Spleen (tissue), 11 donors: ENCODE data around the gene PLD4. TPM values are rescaled to one million over a fixed set of nuclear protein-coding genes. Genes with fewer than 3 reads are reported as not detected.

ENCODE experiments used
- DNase-seq: peaks from one replicate; pipeline ENCODE4 v3.0.0-alpha.2; 2020
- H3K27ac ChIP-seq, 8 donors: fragments of 200-600 bp; sonication (generic) in 7 of 8; 1 replicate in 4 of 8; 2 replicates in 4 of 8; pipeline versions ENCODE4 v1.5.0 to v1.8.0; 2016 to 2021; ENCODE audit warnings: inconsistent platforms in 4 of 8, mild to moderate bottlenecking in 4 of 8, moderate library complexity in 1 of 8
- H3K27me3 ChIP-seq, 7 donors: fragments of 200-600 bp; sonication (generic) in 6 of 7; replicated peaks in 1 of 7; 1 replicate in 4 of 7; 2 replicates in 3 of 7; pipeline versions ENCODE4 v1.5.0 to v1.8.0; 2016 to 2021; ENCODE audit warnings: inconsistent platforms in 3 of 7, mild to moderate bottlenecking in 1 of 7
- H3K36me3 ChIP-seq, 6 donors: fragments of 200-600 bp; sonication (generic) in 5 of 6; 1 replicate in 4 of 6; 2 replicates in 2 of 6; pipeline versions ENCODE4 v1.5.0 to v1.8.0; 2016 to 2021; ENCODE audit warnings: inconsistent platforms in 2 of 6
- H3K4me1 ChIP-seq, 6 donors: fragments of 200-600 bp; sonication (generic) in 5 of 6; 1 replicate in 3 of 6; 2 replicates in 3 of 6; pipeline versions ENCODE4 v1.5.0 to v1.8.0; 2016 to 2021; ENCODE audit warnings: inconsistent platforms in 3 of 6
- H3K4me3 ChIP-seq, 8 donors: fragments of 200-600 bp; sonication (generic) in 7 of 8; 1 replicate in 4 of 8; 2 replicates in 4 of 8; pipeline versions ENCODE4 v1.5.0 to v1.8.0; 2016 to 2021; ENCODE audit warnings: inconsistent platforms in 4 of 8, mild to moderate bottlenecking in 4 of 8, moderate library complexity in 2 of 8
- H3K9me3 ChIP-seq, 8 donors: fragments of 200-600 bp; sonication (generic) in 7 of 8; 1 replicate in 4 of 8; 2 replicates in 4 of 8; pipeline versions ENCODE4 v1.5.0 to v1.8.0; 2016 to 2021; ENCODE audit warnings: inconsistent platforms in 4 of 8
- POLR2A ChIP-seq, 3 donors: fragments of 450-650 bp; IDR thresholded peaks; one replicate each; pipeline ENCODE4 v1.5.1; 2017; ENCODE audit warnings: antibody characterized with exemption in 3 of 3, mild to moderate bottlenecking in 1 of 3
- POLR2AphosphoS5 ChIP-seq, 3 donors: sonication (generic); formaldehyde crosslinking; IDR thresholded peaks; one replicate each; pipeline ENCODE4 v1.5.1; 2017; ENCODE audit warnings: antibody characterized with exemption in 3 of 3
- WGBS, 5 donors: extraction: QIAGEN DNeasy Blood & Tissue Kit in 3 of 5; methylation state at CpG; one replicate each; pipeline versions ENCODE4 v1.1.5 to v1.1.7; 2013 to 2018; 5-methylcytosine and 5-hydroxymethylcytosine counted together
- intact Hi-C: fragments of 100-400 bp; cut with DNase I; formaldehyde crosslinking; loops from one replicate; pipeline ENCODE4 v1.15.0; 2023; ENCODE audit warnings: low total_unique reads
- polyA plus RNA-seq, 3 donors: library from polyadenylated mRNA; stranded (reverse); fragments of 200-250 nt; gene quantifications; one replicate each; pipeline ENCODE4 v1.2.1, GENCODE V29; 2013
- total RNA-seq, 7 donors: library from RNA; depleted of rRNA in 3 of 7; stranded (reverse); fragments of >200 nt in 3 of 7; fragmentation: NEBNext Ultra II Directional in 4 of 7; extraction: Animal tissue kit (Norgen Biotek cat#: 25700) in 4 of 7; gene quantifications; one replicate each; pipeline versions ENCODE4 v1.1.0 to v1.2.1, GENCODE V29; 2016 to 2021
- TF ChIP-seq, protein P1 (sequence below), 11 experiments: fragments of 200-600 bp in 7 of 11; fragments of 450-650 bp in 4 of 11; sonication (generic) in 4 of 11; IDR thresholded peaks in 8 of 11; conservative IDR thresholded peaks in 3 of 11; 1 replicate in 7 of 11; 2 replicates in 4 of 11; pipeline versions ENCODE4 v1.4.0 to v1.8.0; 2016 to 2021; ENCODE audit warnings: antibody characterized with exemption in 11 of 11, inconsistent platforms in 4 of 11, mild to moderate bottlenecking in 1 of 11
- donor health status: healthy with polysubstance abuse.
- donor health status: DM: no; HTN: no; CAD: no; lungs with moderate emphysema.
- donor health status: DM: no; HTN: no; CAD: no.
- donor health status: Bipolar disorder and iron deficiency.
- donor health status: healthy.
- donor health status: DM: no; HTN: no; CAD: no.
- donor health status: DM: yes; HTN: yes; CAD: no.

The PLD4 gene
- total and polyA plus RNA-seq, 10 donors, result 5.4 to 31.3 (median 22.9) TPM

DNA sequence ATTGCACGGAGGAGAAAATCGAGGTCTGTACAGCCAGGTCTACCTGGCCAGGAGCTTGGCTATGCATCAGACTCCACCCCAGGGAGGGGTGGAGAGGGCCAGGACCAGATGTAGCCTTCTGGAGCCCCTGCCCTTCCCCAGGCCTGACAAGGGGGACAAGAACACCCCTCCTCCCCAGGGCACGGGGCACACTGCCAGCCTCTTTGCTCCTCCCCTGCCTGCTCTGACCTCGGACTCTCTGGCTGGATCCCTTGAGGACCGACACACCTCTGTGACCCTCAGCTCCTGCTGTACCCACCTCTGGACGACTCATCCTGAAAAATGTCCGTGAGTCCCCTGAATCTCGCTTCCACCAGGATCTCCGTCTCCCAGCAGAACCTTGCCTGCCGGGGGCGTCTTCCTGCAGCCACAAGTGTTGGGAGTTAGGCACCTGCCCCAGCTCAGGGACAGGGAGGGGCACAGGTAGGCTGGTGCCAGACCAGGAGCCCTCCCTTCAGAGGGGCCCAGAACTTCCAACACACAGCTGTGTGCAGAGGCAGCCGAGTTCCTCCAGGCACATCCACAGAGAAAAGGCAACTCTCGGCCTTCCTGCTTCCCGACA is 31.7 kb downstream of the PLD4 start:
- Histone ChIP-seq H3K4me3 (no peak overlapping the region), H3K36me3 (no peaks in the 10 kb centered on the region), H3K9me3 (no peaks in the 10 kb centered on the region), H3K27me3 (peaks cover 0 to 29% (median 14%) of the 10 kb centered on the region in 7 donors), H3K27ac (no peak overlapping the region), H3K4me1 (no peaks in the 10 kb centered on the region)
- no peak for TF ChIP-seq POLR2AphosphoS5 (IDR thresholded peaks at IDR 0.05)
- TF ChIP-seq, protein P1, sequence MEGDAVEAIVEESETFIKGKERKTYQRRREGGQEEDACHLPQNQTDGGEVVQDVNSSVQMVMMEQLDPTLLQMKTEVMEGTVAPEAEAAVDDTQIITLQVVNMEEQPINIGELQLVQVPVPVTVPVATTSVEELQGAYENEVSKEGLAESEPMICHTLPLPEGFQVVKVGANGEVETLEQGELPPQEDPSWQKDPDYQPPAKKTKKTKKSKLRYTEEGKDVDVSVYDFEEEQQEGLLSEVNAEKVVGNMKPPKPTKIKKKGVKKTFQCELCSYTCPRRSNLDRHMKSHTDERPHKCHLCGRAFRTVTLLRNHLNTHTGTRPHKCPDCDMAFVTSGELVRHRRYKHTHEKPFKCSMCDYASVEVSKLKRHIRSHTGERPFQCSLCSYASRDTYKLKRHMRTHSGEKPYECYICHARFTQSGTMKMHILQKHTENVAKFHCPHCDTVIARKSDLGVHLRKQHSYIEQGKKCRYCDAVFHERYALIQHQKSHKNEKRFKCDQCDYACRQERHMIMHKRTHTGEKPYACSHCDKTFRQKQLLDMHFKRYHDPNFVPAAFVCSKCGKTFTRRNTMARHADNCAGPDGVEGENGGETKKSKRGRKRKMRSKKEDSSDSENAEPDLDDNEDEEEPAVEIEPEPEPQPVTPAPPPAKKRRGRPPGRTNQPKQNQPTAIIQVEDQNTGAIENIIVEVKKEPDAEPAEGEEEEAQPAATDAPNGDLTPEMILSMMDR (IDR thresholded peaks at IDR 0.05 in 8 of 11, conservative IDR thresholded peaks at IDR 0.05 in 3 of 11), result no peak
- 82 to 87% (median 87%) methylated on average over 12 to 14 of the region's 14 CpGs for WGBS, 5 donors
- peak; percentile 45 for DNase-seq
- intact Hi-C loops, result no loop called here

DNA sequence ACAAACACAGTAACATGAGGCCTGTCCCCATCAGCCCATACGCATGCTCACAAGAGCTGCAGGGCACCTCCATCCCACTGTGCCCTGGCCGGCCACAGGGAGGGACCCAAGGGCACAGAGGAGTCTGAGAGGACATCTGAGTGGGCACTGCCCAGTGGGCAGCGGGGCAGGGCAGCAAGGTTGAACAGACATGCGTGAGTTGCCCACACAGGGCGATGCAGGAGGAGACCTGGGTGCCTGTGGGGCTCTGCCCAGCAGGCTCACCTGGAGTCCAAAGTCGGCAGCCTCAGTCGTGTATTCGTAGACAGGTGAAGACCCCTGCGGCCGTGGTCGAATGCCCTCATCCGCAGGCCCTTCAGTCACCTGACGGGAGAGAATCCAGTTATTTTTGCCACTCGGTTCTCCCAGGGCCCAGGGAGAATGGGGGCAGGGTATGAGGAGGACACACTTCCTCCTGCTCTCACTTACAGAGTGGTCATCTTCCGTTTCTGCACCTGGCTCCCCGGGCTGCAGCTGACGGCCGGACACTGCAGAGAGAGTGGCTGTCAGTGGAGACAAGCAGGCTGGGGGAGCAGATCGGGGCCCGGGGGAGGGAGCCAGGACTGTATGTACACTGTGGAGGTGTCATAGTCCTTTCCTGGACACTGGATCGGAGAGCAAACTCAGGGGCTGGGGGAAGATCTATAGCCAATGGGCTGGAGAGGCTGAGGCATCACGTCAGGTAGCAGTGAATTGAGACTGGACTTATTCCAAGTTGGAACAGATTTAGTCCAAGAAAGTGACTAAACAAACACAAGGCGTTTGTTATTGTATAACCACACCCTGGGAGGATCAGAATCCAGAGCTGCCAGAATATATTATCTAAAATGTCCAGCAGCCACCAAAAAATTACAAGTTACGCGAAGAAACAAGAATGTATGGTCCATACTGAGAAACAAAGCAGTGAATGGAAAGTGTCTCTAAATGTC is 32.8 kb downstream of the PLD4 start:
- Histone ChIP-seq H3K4me1 (no peaks in the 10 kb centered on the region), H3K27me3 (peaks cover 0 to 29% (median 14%) of the 10 kb centered on the region in 7 donors), H3K4me3 (no peak overlapping the region), H3K27ac (no peak overlapping the region), H3K36me3 (no peaks in the 10 kb centered on the region), H3K9me3 (no peaks in the 10 kb centered on the region)
- TF ChIP-seq POLR2AphosphoS5 (IDR thresholded peaks at IDR 0.05) (no peak), POLR2A (IDR thresholded peaks at IDR 0.05) (no peak)
- TF ChIP-seq, protein P1 (IDR thresholded peaks at IDR 0.05 in 8 of 11, conservative IDR thresholded peaks at IDR 0.05 in 3 of 11), result no peak
- peak; percentile 51 for DNase-seq
- intact Hi-C loops, result no loop called here
- WGBS, 5 donors, result 75 to 81% (median 78%) methylated on average over 22 to 25 of the region's 25 CpGs

DNA sequence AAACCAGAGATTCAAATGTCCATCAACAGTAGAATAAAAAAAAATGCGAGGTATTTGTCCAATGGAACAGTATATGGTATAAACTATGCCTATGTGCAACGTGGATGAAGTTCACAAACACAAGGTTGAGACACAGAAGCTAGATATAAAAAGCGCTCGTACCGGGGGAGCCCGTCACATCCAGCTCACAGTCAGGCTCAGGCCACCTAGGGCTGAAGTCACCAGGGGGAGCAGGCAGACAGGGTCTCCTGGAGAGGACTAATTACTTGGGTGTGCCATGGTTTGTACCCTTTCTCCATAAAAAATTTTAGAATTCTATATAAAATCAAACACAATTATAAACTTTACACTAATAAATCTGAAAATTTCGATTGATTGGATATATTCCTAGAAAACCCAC is 39.9 kb downstream of the PLD4 start:
- Histone ChIP-seq H3K4me1 (peaks cover 7 to 23% (median 16%) of the 10 kb centered on the region in 6 donors), H3K36me3 (no peaks in the 10 kb centered on the region), H3K27me3 (peaks cover 0 to 39% (median 18%) of the 10 kb centered on the region in 7 donors), H3K4me3 (no peak overlapping the region), H3K9me3 (no peaks in the 10 kb centered on the region), H3K27ac (no peak overlapping the region)
- peak; percentile 6 for DNase-seq
- 81 to 91% (median 84%) methylated on average over 7 of the region's 7 CpGs for WGBS, 5 donors
- intact Hi-C loops, result no loop called here
- no peak for TF ChIP-seq POLR2AphosphoS5 (IDR thresholded peaks at IDR 0.05)
- TF ChIP-seq POLR2A (IDR thresholded peaks at IDR 0.05), result no peak
- TF ChIP-seq, protein P1 (IDR thresholded peaks at IDR 0.05 in 8 of 11, conservative IDR thresholded peaks at IDR 0.05 in 3 of 11), result no peak
